Thymus (tissue), 11 donors: Measurements from ENCODE around the gene KRTAP5-8. TPM values are rescaled to one million over a fixed set of nuclear protein-coding genes. Genes with fewer than 3 reads are reported as not detected.

Experiments
- DNase-seq, 9 donors: peaks; one replicate each; pipeline ENCODE4 v3.0.0-alpha.2; 2013; ENCODE audit warnings: low spot score in 9 of 9, low read depth in 6 of 9, missing footprints in 1 of 9
- H3K27ac ChIP-seq, 2 donors: one replicate each; pipeline ENCODE4 v1.5.1; 2013; ENCODE audit warnings: control low read depth in 1 of 2, low read depth in 1 of 2, low read length in 1 of 2, mild to moderate bottlenecking in 1 of 2, moderate library complexity in 1 of 2
- H3K27me3 ChIP-seq, 2 donors: one replicate each; pipeline ENCODE4 v1.5.1; 2013; ENCODE audit warnings: low read length in 1 of 2; ENCODE audit not compliant: control insufficient read depth in 2 of 2, insufficient read depth in 1 of 2
- H3K36me3 ChIP-seq, 2 donors: one replicate each; pipeline ENCODE4 v1.5.1; 2013; ENCODE audit warnings: low read length in 1 of 2, mild to moderate bottlenecking in 1 of 2, moderate library complexity in 1 of 2; ENCODE audit not compliant: control insufficient read depth in 2 of 2, insufficient read depth in 2 of 2
- H3K4me1 ChIP-seq, 2 donors: one replicate each; pipeline ENCODE4 v1.5.1; 2013; ENCODE audit warnings: low read length in 2 of 2; ENCODE audit not compliant: control insufficient read depth in 2 of 2, insufficient read depth in 2 of 2
- H3K4me3 ChIP-seq, 2 donors: one replicate each; pipeline ENCODE4 v1.5.1; 2013; ENCODE audit warnings: low read length in 2 of 2, control low read depth in 1 of 2, mild to moderate bottlenecking in 1 of 2
- H3K9me3 ChIP-seq, 2 donors: one replicate each; pipeline ENCODE4 v1.5.1; 2013; ENCODE audit warnings: low read length in 1 of 2, mild to moderate bottlenecking in 1 of 2; ENCODE audit not compliant: control insufficient read depth in 2 of 2, insufficient read depth in 1 of 2
- WGBS: extraction: QIAGEN DNeasy Blood & Tissue Kit; methylation state at CpG from one replicate; pipeline ENCODE4 v1.1.7; 2013; 5-methylcytosine and 5-hydroxymethylcytosine counted together
- polyA plus RNA-seq: library from polyadenylated mRNA; stranded (reverse); fragments of 200-250 nt; gene quantifications from one replicate; pipeline ENCODE4 v1.2.3, GENCODE V29; 2013
- total RNA-seq: library from RNA; stranded (reverse); fragments of 120-200 nt; gene quantifications from one replicate; pipeline ENCODE4 v1.2.4, GENCODE V29; 2013
- donor health status: healthy.

The KRTAP5-8 gene
- total and polyA plus RNA-seq, 2 donors = 0.25 TPM; not detected in 1

DNA sequence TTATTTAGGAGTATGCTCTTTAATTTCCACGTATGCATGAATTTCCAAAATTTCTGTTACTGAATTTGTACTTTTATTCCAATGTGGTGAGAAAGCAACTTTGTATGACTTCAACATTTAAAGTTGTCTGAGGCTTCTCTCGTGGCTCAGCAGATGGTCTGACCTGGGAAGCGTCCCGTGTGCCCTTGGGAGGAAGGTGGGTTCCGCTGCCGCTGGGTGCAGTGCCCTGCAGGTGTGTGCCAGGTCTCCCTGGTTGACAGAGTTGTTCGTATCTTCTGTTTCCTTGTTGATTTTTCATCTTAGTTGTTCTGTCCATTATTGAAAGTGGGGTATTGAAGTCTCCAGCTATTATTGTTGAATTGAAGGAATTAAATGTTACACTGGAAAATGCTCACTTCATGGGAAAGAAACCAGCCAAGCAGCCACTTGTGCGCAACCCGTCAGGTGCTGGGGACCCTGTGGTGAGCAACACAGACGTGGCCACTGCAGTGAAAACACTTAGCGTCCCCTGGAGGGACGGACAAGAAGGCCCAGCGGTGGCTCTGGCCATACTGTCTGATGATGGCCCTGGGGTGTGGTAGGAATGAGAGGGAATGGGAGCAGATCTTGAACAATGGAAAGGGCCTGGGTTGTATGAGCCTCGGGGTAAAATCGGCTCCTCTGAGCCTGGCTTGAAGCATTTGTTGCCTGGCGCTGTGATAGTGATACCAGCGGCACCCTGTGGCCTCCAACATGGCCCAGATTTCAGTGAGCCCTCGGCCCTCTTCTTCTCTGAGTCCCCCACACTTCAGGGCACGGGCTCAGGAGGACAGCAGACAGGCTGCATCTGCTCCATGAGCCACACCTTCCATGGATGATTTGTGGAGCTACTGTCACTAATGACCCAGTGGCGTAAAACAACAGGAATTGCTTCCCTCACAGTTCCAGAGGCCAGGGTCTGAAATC, 42.3 kb upstream of the KRTAP5-8 start:
- Histone ChIP-seq H3K27ac (no peak overlapping the region), H3K9me3 (peaks cover 0 to 7% of the 10 kb centered on the region in 2 donors), H3K4me3 (no peak overlapping the region), H3K36me3 (peaks cover 52 to 77% of the 10 kb centered on the region in 2 donors), H3K27me3 (no peaks in the 10 kb centered on the region), H3K4me1 (peaks cover 6 to 15% of the 10 kb centered on the region in 2 donors)
- 84% methylated on average over 20 of the region's 20 CpGs for WGBS
- no peak for DNase-seq

DNA sequence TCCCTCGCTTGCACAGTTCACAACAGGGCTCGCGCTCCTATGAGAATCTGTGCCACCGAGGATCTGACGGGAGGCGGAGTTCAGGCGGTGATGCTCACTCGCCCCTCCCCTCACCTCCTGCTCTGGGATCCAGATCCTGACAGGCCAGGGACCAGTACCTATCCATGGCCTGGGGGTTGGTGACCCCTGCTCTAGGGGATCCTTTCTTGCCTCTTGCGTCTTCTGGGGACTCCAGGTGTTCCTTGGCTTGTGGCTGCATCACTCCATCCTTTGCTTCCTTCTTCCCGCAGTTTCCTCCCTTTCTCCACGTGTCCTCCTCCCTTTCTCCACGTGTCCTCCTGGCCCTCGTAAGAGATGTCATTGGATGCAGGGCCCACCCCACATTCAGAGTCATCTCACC, 41.4 kb upstream of the KRTAP5-8 start:
- WGBS = 99% methylated on average over 13 of the region's 13 CpGs
- Histone ChIP-seq H3K27me3 (no peaks in the 10 kb centered on the region), H3K4me1 (peaks cover 6 to 15% of the 10 kb centered on the region in 2 donors), H3K36me3 (peaks cover 48 to 77% of the 10 kb centered on the region in 2 donors), H3K9me3 (peaks cover 0 to 7% of the 10 kb centered on the region in 2 donors), H3K4me3 (no peak overlapping the region), H3K27ac (no peak overlapping the region)
- no peak for DNase-seq

- no peaks in the 10 kb centered on the region for H3K27me3 ChIP-seq
- peaks cover 6 to 15% of the 10 kb centered on the region in 2 donors for H3K4me1 ChIP-seq
- peaks cover 42 to 76% of the 10 kb centered on the region in 2 donors for H3K36me3 ChIP-seq
- no peak overlapping the region for H3K27ac ChIP-seq
- no peak overlapping the region for H3K4me3 ChIP-seq
- DNase-seq = no peak
- 97% methylated on average over 19 of the region's 19 CpGs for WGBS
- H3K9me3 ChIP-seq = peaks cover 0 to 7% of the 10 kb centered on the region in 2 donors
Observed at GRCh38 chr11:71498091-71498490, 39.7 kb upstream of the KRTAP5-8 start.

DNA sequence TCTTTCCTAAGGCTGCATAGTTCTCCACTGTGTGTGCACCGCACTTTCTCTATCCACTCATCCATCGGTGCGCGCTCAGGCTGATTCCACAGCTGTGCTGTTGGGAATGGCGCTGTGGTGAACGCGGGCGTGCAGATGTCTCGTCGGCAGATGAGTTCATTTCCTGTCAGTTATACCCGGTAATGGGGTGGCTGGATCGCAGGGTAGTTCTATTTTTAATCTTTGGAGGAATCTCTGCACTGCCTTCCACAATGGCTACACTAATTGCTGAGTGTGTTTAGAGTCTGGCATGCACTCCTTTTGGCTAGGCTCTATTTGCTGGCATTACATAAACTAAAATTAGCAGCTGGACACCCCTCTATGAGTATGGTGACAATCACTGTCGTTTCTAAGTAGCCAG, 38.7 kb upstream of the KRTAP5-8 start:
- peak in 7 of 9 donors; percentile 3 to 41 (median 11) for DNase-seq
- Histone ChIP-seq H3K27ac (peak overlapping the region in 1 of 2 donors; percentile 50), H3K9me3 (peaks cover 0 to 7% of the 10 kb centered on the region in 2 donors), H3K4me3 (no peak overlapping the region), H3K4me1 (peaks cover 6 to 17% of the 10 kb centered on the region in 2 donors), H3K36me3 (peaks cover 42 to 77% of the 10 kb centered on the region in 2 donors), H3K27me3 (no peaks in the 10 kb centered on the region)
- 36% methylated on average over 13 of the region's 13 CpGs for WGBS

GRCh38 chr11:71499546-71499945, 38.3 kb upstream of the KRTAP5-8 start:
- no peak overlapping the region for H3K4me3 ChIP-seq
- WGBS = 98% methylated on average over 6 of the region's 6 CpGs
- no peak for DNase-seq
- H3K4me1 ChIP-seq = peaks cover 6 to 21% of the 10 kb centered on the region in 2 donors
- peak overlapping the region in 1 of 2 donors; percentile 50 for H3K27ac ChIP-seq
- peaks cover 42 to 75% of the 10 kb centered on the region in 2 donors for H3K36me3 ChIP-seq
- no peaks in the 10 kb centered on the region for H3K27me3 ChIP-seq
- H3K9me3 ChIP-seq = peaks cover 0 to 7% of the 10 kb centered on the region in 2 donors

- Histone ChIP-seq H3K4me3 (no peak overlapping the region), H3K36me3 (peaks cover 42 to 71% of the 10 kb centered on the region in 2 donors), H3K4me1 (peaks cover 6 to 22% of the 10 kb centered on the region in 2 donors), H3K27me3 (no peaks in the 10 kb centered on the region), H3K27ac (no peak overlapping the region), H3K9me3 (peaks cover 0 to 7% of the 10 kb centered on the region in 2 donors)
- WGBS = 78% methylated on average over 6 of the region's 6 CpGs
- no peak for DNase-seq
Observed at GRCh38 chr11:71500601-71501021, 37.2 kb upstream of the KRTAP5-8 start.

- DNase-seq = no peak
- Histone ChIP-seq H3K4me1 (peaks cover 6 to 22% of the 10 kb centered on the region in 2 donors), H3K27me3 (no peaks in the 10 kb centered on the region), H3K4me3 (no peak overlapping the region), H3K36me3 (peaks cover 38 to 65% of the 10 kb centered on the region in 2 donors), H3K9me3 (peaks cover 0 to 5% of the 10 kb centered on the region in 2 donors), H3K27ac (no peak overlapping the region)
- 97% methylated on average over 30 of the region's 30 CpGs for WGBS
Observed at GRCh38 chr11:71501071-71501985, 36.5 kb upstream of the KRTAP5-8 start.

GRCh38 chr11:71502026-71502425, 35.8 kb upstream of the KRTAP5-8 start:
- no peak for DNase-seq
- WGBS = 99% methylated on average over 10 of the region's 10 CpGs

More at GRCh38 chr11:71502026-71502425, 35.8 kb upstream of the KRTAP5-8 start:
- Histone ChIP-seq H3K36me3 (peaks cover 31 to 60% of the 10 kb centered on the region in 2 donors), H3K9me3 (peaks cover 2 to 4% of the 10 kb centered on the region in 2 donors), H3K4me1 (peaks cover 6 to 22% of the 10 kb centered on the region in 2 donors), H3K27me3 (no peaks in the 10 kb centered on the region), H3K27ac (no peak overlapping the region), H3K4me3 (no peak overlapping the region)
